Fibroblast of peridontal ligament (primary cell): ENCODE results near the gene NFIB.

Experiments used
- DNase-seq: peaks from one replicate; pipeline ENCODE4 v3.0.0-alpha.2; 2010; ENCODE audit errors: extremely low read depth

The NFIB gene

DNA sequence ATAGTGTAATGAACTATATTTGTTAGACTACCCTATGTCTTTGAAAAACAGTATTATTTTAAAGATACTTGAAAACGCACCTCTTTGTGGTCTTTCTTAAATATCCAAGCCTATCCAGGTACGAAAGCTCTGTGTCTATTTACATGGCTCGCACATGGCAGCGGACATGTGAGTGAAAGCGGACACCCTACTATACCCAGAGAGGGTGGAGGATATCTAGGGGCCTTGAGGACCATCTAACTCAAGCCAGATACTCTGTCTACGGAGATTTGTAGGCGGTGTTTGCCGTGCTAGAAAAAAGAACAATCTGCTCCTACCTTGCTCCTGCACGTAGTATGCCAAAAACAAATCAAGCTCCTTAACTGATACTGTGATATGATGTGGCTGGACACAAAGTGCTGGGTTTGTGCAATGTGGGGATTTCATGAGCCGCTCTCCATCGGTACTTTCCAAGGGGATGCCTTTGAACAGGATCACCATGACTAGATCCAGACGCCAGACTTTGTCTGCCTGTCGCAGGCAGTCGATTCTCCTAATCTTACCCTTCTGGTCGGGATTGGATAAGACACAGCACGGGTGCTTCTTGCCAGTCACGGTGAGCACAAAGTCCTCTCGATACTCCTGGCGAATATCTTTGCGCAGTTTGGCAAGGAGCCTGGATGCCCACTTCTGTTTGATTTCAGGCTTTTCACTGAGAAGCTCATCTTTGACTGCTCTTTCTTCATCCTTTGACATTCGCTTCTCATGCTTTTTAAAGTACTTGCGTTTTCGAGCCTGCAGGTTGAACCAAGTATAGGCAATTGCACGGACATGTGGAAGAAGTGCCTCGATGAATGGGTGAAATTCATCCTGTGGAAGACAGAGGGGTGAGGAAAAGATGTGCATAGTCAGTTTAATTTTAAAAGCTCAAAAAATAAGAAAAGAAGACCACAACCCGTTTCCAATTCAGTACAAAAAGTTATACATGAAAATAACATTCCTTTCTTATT, 7.0 kb downstream of the NFIB start:
- no peak for DNase-seq

DNA sequence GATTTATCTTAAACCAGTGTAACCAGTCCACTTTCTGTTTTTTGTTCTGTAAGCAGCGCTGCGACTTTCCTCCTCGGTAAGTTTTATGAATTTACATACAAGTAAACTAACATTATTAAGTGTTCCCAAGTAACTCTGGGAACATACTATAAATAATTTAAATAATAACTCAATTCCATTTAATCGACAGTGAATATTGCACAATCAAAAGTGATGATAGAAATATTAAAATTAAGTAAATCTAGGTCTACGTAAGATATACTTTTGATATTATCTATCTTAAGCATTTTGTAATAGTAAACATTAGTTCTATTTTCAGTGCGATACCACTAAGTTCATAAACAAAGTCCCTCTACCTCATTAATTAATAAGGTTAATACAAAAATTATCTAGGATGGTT, 7.8 kb downstream of the NFIB start:
- no peak for DNase-seq

DNA sequence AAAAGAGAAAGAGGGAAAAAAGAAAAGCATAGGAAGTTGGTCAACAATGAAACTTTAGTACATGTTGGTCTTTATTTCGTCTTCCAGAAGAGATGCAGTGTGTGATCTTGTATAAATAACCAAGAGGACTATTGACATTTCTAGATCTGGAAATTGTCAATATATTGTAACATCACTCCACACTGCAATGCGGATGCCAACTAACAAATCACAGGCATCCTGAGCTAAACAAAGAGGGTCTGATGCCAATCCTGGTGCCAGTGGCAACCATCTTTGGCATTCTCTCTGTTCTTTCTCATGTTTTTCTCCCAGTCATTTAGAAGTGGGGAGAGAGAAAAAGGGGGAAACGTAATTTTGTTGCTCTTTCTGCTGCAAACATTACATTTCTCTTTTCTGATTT, 9.7 kb downstream of the NFIB start:
- DNase-seq: no peak

DNA sequence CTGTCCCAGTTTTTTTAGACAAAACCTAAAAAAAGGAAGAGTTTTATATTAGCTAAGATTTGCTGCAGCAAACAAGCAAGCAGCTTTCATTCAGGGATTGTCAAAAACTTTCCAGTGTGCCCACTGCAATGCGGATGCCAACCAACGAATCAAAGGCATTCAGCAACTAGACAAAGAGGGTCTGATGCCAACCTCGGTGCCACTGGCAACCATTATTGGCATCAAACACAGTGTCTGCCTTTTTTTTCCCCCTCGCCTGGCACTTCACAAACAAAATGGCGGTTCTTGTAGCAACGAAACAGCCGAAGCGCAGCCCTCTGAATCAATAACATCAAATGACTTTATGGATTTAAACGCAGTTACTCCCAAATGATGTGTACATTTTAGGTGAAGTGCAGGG, 10.4 kb downstream of the NFIB start:
- DNase-seq: no peak

DNA sequence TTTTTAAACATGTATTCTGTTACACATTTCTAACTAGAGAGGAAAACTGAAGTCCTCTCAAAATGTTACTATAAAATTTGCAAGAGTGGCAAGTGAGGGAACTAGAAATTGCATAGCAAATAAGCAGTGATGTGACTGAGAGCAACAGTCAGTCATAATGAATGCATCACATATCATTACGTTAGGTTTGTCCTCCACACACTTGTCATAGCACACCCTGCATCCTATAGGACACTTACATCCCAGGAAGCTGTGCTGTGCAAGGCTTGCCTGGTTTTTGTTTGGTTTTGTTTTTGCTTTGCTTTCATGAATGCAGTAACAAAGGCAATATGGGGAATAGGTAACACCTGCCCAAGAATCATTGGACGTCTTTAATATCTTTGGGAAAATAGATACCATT, 10.8 kb downstream of the NFIB start:
- DNase-seq: no peak

DNA sequence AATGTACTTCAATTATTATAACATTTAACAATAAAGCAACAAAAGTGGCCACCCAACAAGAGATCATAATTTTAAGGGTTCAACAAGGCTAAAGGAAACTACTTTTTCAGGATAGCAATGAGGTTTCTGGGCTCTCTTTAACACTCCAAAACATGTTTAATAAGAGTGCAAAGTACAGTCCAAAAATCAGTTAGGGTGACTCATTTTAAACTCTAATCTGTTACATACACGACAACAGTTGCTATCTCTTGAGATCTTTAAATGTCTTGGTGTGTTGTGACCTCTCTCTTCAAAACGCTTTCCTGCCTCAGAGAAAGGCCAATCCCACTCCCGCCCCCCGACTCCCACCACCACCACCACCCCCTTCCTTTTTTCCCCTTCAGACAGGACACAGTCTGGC, 11.5 kb downstream of the NFIB start:
- peak; percentile 16 for DNase-seq

DNA sequence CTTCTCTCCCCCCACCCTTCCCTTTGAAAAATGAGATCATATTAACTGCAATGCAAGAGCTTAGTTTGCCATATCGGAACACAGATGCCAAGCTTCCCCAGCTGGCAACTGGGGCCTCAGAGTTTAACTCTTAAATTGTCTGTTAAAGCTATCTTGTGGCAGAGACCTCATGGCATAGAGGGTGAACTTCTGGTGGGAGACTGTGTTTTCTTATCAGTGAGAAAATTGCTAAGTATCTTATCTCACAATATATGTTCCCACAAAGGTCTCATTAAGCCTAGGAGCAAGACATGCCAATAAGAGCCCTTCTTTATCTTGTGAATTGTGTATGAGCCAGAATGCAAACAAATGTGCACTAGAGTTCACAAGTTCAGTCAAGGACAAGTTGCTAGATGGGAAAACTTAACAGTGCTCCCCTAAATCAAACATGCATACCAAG, 12.3 kb downstream of the NFIB start:
- no peak for DNase-seq

DNA sequence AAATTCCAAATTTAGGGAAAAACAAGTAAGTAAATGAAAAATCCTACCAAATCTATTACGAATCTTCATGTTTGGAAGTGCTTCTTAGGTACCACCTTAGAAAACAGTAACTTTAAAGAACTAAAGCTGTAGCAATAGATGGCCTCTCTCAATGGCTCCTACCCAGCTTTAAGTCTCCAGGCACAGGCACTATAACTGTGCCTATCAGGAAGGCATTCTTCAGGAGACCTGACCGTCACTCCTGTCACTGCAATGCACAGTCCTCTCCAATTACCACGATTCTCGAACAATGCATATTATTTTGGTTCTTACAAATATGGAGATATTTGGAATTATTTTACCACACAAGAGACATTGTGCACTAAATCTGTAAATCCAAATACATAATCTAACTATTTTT, 12.9 kb downstream of the NFIB start:
- no peak for DNase-seq

DNA sequence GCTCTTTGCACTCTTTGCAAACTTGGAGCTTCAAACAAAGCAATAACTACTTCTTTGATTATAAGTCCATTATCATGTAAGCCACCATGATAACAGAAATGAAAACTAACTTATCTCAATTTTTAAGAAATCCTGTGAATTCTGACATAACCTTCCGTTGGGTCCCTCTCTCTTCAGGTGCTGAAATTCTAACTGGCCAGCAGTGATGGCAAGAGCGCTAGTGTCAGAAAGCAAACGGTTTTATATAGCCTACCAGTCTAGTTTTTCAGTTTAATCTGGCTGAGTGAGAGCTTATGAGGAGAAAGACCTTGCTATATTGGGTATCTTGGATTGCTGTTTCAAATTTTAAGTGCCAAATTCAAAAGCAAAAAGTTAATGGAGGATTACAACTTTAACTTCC, 13.4 kb downstream of the NFIB start:
- DNase-seq: no peak

DNA sequence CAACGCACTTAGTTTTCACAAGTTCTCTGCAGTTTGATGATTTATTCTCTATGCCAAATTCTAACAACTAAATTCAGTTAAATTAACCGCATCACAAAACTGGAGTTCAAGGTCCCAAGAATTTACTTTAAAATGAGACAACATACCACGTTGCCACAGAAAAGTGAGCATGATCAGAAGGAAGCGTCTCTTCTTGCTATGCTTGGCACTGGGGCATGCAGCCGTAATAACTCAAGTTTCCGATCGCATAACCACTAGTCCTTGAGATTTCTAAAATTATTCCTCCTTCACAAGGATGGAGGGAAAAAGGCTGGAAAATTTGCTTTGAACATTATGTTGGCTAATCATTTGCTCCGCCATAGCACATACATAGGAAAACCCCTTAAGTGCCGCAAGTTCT, 13.9 kb downstream of the NFIB start:
- DNase-seq: no peak

DNA sequence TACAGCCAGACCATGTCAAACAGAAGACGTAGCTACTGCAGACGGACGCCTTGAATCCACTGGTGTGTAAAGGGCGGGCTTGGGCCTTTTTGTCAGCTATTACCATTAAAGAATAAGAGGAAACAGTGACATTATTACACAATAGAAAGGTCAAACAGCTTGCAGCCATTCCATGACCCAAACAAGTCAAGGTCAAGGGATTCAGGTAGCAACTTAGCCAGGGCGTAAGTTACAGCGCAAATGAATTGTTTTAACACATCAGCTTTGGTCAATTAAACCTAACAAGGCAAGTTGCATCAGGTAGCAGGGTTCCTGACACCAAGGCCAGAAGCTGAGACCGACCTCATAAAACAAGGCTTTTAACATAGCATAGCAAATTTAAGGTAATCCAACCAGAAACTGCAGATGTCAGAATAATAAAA, 15.3 kb downstream of the NFIB start:
- DNase-seq: no peak

DNA sequence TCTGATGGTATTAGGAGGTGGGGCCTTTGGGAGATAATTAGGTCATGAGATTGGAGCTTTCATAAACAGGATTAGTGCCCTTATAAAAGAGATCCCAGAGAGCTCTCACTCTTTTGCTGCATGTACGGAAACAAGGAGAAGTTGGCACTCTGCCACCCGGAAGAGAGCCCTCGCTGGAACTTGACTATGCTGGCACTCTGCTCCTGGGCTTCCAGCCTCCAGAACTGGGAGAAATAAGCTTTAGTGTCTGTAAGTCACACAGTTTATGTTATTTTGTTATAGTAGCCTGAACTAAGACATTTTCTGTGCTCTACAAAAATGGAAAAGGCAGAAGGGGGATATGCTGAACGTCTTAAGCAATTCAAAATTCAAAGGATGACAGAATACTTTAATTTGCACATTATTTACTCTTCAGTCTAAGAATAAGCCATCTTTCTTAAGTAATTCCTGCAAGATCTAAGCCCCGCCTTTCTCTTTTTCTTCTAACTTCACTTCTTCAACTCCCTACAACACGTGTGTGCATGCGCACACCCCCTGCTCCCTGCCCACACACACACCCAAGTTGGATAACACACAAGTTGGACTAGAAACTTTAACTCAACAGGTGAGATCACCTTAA, 17.3 kb downstream of the NFIB start:
- no peak for DNase-seq

DNA sequence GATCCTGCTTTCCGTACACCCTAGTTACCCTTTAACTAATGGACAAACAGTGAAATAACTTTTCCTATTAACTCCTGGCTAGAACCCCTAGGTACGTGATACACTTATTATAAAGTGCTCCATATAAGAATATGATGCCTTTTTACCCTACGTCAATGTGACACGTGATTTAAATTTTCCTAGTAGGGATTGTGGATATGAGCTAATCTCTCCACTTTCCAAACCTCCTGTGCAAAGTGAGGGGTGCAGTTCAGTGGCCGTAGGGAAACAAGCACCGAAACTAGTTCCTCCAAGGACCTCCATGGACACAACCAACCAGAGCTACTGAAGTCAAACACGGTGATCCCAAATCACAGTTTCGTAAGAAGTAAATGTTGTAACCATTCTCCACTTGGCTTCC, 19.3 kb downstream of the NFIB start:
- no peak for DNase-seq

DNA sequence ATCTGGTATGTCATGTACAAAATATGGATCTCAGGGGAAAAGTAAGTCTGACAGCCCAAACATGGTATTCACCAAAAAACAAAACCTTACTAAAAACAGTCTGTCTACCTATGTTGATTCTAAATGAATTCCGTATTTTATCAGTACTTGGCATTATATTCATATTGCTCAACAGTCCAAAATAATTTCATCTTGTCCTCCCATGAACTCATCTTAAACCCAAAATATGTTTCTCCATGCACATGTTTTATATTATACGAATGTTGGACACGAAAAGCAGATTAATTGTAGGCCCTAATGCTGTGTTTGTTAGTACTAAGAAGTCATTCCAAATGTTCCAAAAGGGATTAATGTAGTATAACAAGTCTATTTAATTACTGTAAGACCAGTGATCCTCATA, 20.1 kb downstream of the NFIB start:
- no peak for DNase-seq

DNA sequence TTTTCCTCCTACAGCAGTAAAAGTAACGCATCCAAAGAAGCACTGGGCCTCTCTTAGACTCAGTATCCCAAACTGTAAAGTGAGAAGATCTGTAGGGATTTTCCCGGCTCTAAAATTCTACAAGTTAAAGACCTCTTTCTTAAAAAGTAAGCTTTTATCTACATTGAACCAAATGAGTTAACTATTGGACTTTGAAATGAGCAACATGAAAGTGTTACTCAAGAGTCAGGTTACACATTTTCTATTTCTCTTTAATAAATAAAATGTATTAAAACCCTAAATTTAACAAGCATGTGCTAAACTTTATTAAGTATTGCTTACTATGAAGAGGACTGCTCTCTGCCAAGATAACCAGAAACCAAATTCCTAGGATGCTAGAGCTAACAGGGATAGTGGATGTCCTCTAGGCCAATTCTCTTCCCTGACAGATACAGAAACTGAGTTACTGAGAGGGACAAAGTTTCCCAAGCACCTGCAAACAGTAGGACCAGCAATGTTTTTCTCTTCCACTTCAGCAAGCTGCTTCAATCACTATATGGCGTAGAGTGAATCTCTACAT, 21.7 kb downstream of the NFIB start:
- DNase-seq: no peak

DNA sequence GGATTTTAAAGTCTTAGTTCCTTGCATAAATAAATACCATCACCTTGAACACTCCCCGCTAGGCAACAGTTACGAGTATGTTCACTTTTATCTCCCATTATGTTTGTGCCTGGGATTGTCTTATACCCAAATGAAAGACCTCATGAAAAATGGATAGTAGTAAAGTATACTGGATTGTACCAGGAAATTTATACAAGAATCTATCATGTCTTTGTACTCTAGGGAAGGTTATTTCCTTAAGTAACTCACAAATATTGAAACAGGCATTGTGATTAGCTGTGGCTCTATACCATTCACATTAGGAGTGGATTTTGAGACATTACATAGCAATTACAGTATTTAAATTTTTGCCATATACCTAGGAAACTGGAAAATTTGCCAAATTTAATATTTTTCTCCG, 24.0 kb downstream of the NFIB start:
- no peak for DNase-seq

DNA sequence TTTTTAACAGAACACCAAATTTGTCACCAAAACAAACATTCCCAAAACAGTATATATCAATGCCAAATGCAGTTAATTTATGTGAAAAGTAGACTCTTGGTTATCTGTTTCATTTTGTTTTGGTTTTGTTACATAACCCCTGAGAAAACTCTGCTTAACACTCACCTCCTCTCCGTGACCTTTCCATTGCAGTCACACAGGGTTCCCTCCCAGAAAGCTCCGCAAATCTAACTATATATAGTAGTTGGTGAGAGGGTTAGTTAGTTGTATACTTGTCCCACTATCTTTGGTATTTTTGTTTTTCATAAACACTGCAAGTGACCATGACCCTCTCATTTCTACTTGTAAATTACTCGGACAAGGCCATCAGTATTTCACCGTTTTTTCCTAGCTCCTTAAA, 25.5 kb downstream of the NFIB start:
- no peak for DNase-seq

DNA sequence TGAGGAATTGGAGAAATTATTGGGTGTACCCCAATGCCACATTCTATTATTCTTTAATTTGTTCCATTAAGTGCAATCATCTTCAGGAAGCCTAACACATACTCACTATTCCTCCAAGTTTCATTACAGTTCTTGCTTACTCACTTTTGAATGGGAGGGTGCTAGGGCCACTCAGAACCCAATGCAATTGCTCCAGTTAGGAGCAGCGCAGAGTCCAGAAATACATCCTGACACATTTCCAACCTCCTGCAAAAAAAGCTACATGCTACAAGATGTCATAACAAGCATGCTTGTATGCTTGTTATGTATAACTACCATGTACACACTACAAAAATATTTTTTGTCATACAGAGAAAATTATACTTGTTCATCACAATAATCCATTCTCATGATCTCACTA, 27.8 kb downstream of the NFIB start:
- no peak for DNase-seq

DNA sequence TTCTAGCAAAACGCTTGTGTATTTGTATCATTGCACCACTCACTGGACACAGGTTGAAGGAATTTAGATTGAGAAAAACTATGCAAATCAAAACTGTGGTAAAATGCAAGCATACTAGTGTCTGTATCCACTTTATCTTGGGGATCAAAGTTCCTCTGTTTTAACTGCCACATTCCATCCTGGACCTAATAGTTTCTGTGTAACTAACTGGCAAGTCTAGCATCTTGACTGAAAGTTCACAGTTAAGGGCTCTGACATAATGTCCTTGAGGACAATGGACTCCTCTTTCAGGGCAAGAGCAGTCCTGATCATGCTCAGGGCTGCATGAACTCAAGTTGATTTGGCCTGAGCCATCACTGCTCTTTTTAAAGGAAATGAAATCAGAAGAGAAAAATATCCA, 30.7 kb downstream of the NFIB start:
- DNase-seq: peak; percentile 37

DNA sequence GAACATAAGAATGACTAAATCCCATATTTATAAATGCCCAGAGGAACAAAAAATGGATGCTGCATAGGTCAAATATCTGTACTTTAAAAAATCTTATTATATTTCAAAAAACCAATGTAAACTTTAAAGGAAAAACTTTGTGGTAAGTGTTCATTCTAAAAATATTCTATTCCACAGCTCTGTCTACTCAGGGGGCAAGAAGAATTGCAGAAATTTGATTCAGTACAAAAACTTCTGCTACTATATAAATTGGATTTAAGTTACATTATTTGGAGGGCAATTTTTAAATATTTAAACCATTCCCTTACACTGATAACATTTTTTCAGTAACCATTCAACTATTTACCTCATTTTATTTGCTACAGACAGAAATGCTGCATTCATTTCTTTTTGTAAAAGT, 32.1 kb downstream of the NFIB start:
- peak; percentile 46 for DNase-seq

DNA sequence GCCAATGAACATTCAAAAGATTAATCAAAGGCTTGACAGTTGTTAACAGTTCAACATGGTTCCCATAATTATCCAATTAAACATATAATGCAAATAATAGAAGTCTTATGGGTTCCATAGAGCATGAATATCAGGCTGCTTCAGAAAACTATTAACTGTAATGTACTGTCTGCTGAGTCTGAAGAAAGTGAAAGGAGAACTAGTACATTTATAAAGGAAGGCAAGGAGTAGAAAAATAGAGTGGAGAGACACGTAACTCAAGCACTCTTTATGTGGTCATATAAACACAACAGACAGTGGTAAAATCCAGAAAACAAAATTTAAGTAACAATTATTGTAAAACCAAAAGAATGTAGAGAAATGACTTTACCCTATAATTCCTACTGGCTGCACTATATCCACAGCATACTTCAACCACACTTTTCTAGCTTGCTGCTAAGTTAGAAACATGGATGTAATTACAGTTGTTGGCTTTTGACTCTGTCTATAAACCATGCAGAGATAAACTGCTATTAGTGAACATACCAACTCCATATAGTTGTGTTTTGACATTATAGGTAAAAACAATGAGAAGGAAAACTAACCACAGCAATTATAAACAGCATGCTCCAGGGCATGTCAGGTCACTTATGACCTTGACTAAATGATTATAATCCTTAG, 32.7 kb downstream of the NFIB start:
- DNase-seq: peak; percentile 72

DNA sequence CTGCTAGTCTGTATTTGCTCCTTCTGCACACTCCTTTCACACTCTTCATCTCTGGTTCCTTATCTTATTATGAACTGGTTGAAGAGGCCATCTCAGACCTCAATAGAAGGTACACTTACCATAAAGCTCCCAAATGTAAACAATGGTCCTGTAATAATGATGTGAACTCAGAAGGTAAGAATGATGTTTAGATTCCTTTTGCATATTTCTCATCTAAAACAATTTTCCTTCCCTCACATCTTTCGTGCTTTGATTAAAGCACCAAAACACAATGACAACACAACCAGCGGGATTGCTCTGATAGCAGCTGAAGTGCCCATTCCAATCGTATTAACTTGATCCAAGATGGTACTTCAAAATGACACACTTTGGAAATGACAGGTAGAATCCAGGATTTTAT, 34.3 kb downstream of the NFIB start:
- DNase-seq: no peak
